SK-N-SH treated with all-trans-retinoic acid at 6 μM for 48 hours (cell line): ENCODE data around the gene SLC2A5.

Source experiments
- CSRNP3 ChIP-seq: fragments of 250-450 bp; sonication (Bioruptor Pico); IDR thresholded peaks from 2 replicates; pipeline ENCODE4 v1.5.1; 2021; ENCODE audit warnings: mild to moderate bottlenecking, moderate library complexity
- PATZ1 ChIP-seq: fragments of 250-450 bp; sonication (Bioruptor Pico); IDR thresholded peaks from 2 replicates; pipeline ENCODE4 v1.8.0; 2020; ENCODE audit warnings: mild to moderate bottlenecking, moderate library complexity, borderline replicate concordance
- RARB ChIP-seq: fragments of 250-450 bp; sonication (Bioruptor Pico); IDR thresholded peaks from 2 replicates; pipeline ENCODE4 v1.8.0; 2021; ENCODE audit warnings: mild to moderate bottlenecking, moderate library complexity
- SNAI2 ChIP-seq: fragments of 250-450 bp; sonication (Bioruptor Pico); IDR thresholded peaks from 2 replicates; pipeline ENCODE4 v1.5.0; 2020; ENCODE audit warnings: mild to moderate bottlenecking, moderate library complexity
- ZC3H10 ChIP-seq: fragments of 250-450 bp; sonication (Bioruptor Pico); IDR thresholded peaks from 2 replicates; pipeline ENCODE4 v1.5.1; 2021; ENCODE audit warnings: mild to moderate bottlenecking, moderate library complexity
- ZFP3 ChIP-seq: fragments of 250-450 bp; sonication (Bioruptor Pico); IDR thresholded peaks from 2 replicates; pipeline ENCODE4 v1.5.0; 2020; ENCODE audit warnings: mild to moderate bottlenecking, moderate library complexity
- ZFP30 ChIP-seq: fragments of 450-650 bp; formaldehyde crosslinking; IDR thresholded peaks from 2 replicates; pipeline ENCODE4 v1.5.0; 2022; ENCODE audit warnings: mild to moderate bottlenecking, moderate library complexity
- ZNF8 ChIP-seq: fragments of 450-650 bp; formaldehyde crosslinking; IDR thresholded peaks from 2 replicates; pipeline ENCODE4 v1.5.0; 2020; ENCODE audit warnings: mild to moderate bottlenecking, moderate library complexity

- TF ChIP-seq ZC3H10, result no peak
- TF ChIP-seq ZFP3 (CRISPR knock-in tag), result no peak
- TF ChIP-seq SNAI2, result no peak
- no peak for TF ChIP-seq ZNF8 (CRISPR knock-in tag)
- no peak for TF ChIP-seq RARB (CRISPR knock-in tag)
- TF ChIP-seq ZFP30 (CRISPR knock-in tag), result no peak
- TF ChIP-seq CSRNP3, result no peak
- TF ChIP-seq PATZ1 (CRISPR knock-in tag), result no peak
Observed at GRCh38 chr1:9048551-9048950, 20.9 kb downstream of the SLC2A5 start.
